GM19351 (cell line): ENCODE data around the gene ERC2.

ENCODE experiments used
- ATAC-seq: cut with Tn5 transposase; IDR thresholded peaks from one replicate; pipeline ENCODE4 v1.9.1; 2021; ENCODE audit warnings: mild to moderate bottlenecking, moderate library complexity; ENCODE audit not compliant: unreplicated experiment

ERC2 gene

DNA sequence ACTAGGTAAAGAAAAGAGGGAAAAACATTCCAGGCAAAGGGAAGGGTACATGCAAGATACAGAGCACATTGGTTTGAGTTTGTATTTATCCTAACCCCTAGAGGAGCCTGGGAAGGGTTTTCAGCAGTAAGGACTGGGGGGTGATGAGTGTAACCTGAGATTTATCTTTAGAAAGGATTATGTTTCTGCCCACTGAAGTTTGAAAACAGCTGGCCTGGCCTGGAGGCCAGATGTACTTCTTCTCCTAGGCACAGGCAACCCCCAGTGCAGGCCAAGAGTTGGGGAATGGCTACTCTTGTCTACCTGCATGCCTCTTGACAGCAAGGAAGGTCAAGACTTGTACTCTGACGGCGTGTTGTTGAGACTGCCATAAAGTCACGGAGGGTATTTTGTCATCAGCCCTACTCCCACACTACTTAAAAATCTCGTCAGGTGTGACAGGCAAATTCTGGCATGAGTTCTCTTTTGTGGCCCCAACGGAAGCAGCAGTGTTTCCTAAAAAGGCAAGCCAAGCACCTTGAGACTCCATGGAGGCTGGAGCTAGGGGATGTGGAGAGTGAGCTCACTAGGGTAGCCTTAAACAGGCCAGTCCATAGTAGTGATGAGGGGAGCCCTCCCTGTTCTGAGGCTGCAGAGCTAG is 739.7 kb downstream of the ERC2 start:
- no peak for ATAC-seq

DNA sequence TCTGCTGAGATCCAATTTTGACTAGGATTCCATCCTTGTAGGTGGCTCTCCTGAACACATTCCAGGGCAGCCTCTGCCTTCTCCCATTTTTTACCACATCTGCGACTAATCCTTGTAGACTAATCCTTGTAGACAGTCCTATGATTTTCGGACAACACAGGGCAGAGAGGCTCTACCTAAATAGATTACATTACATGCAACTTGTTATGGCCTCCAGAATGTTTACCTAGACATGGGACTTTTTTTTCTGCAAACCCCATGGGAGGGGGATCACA is 741.8 kb downstream of the ERC2 start:
- ATAC-seq: no peak

DNA sequence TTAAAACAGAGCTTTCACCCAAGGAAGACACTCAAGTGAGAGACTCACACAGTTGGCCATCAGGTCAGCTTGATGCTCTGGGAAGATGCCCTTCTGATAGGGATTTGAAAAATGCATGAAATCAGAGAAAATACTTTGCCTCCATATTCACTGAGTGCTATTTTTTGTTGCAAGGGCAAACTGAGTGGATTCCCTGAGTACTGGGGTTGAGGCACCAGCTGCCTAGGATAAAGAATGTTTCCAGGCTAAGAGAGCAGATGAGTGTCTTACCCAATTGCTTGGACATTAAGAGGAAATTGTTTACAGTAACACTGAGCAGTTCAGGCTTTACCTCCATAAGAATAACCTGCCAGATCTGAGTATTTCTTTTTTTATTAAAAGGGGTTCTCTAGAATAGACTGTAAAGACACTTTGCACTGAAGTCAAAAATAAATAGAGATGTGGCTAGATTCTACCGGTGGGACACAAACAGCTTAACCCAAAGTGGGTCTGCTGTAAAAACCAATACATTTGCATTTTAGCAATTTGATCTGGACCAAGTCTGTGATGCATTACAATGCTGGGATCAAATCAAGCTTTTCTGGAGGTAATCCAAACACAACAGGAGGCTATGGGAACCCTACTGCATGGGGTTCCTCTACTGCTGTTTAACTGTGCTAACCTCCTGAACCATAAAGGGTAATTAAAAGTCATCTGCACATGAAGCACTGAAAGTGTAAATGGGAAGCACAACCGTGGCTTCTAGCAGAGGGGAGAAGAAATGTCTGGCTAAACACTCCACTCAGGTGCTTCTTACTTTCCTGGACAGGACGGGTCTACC is 742.4 kb downstream of the ERC2 start:
- ATAC-seq: no peak

DNA sequence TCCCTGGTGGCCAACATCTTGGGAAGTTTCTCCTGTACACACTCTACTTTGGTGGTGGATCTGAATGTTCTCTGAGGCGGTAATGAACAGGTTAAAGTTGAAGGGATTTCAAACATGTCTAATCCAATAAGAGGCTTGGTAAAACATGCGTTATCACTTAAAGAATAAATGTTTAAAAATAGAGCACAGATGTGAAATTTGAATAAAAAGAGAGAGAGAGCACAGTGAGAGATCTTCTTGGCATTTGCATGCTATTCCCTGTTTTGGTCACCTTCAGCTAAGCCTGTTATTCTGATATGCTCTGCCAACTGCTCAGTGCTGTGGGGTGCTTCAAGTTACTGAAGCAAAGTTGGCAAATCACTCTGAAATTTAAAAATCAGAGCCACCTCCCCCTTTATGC is 743.4 kb downstream of the ERC2 start:
- ATAC-seq: peak; percentile 61

DNA sequence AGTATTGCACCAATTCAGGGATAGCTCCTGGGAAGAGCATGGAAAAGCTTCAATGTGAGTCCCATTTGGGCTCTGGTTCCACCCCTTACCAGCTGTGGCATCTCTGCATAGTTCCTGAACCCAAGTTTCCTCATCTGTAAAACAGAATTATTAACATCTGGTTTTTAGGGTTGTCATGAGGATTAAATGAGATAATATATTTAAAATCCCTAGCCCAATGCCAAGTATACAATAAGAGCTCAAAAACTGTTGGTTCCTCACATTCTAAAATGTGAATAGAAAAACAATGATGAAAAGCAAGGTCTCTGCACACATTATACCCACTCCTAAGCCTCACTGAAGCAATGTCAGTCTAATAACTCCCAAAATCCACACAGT is 743.9 kb downstream of the ERC2 start:
- no peak for ATAC-seq

DNA sequence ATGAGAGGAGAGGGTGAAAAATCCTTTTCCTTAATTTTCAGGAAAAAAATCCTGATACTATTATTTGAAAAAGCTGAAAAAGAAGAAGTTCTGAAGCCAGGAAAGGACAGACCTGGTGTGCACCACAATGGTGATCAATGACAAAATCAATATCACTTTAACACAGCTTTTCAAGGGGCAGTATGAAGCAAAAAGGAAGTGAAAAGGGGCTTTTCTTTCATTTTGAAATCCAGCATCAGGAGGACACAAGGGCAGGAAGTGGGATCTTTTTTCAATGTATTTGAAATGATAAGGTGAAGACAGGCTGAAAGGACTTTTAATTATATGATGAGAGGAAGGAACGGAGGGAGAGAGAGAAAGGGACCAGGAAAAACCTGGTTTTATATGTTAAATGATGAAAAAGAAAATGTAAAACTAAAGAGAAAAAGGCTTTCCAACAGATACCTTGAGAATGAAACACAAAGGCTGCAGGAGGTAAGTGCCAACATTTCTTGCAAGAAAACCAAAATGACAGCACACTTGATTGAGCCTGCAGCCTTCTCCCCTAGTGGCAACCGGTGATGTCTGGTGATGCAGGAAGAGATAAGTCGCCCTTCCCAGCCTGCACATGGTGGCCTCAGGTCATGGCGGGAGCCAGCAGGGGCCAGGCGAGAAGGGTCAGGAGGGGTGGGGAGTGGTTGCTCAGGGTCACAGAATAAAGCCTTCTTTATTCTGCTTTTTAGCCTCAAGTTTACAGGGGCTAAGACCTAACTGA is 744.4 kb downstream of the ERC2 start:
- no peak for ATAC-seq

DNA sequence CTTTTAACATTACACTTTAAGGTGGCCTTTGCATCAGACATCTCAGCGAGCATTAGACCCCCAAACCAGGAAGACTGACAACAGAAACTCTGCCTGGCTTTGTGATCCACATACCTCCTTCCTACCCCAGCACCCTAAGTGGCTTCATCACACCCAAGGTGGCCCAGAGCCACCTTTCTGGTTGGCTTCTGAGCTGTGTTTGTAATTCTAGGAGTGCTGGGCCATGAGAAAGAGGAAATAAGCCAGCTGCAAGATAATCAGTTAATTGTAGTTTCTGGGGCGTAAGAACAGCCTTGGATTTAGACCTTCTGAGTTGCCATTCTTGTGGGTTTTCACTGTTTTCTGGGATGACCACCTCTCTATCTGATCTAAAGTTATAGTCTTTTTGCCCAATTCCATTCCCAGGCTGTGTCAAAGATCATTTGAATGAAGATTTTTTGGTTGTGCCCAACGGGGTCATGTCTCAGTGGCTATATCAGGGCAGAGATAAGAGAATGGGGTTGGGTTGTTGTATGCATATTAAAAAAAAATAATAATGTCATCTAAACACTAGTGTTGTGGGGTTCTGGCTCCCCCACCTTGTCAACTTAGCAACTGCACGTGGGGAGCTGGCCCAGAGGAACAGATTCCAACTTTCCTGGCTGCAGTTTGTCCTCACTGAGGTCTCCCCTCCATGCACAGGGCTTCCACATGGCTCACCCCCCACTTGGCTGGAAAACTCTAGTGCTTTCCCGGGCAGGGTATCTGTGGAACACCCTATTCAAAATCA is 746.4 kb downstream of the ERC2 start:
- ATAC-seq: peak; percentile 38

DNA sequence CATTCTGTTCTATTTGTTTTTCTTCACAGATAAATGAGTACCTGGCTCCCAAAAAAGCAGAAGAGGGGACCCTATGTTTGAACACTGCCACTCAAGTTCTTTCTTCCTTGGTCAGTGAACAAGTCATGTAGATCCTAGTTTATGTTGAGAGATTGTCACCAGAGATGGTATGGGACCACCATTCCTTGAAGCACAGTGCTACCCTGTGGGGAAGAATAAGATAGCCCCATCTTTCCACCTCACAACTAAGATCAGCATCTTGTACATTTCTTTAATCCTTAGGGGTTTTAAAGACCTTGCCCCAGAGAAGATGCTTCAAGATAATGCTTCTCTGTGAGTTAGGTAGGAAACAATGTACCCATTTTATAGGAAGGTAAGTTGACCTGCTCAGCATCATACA is 747.7 kb downstream of the ERC2 start:
- ATAC-seq: peak; percentile 36

DNA sequence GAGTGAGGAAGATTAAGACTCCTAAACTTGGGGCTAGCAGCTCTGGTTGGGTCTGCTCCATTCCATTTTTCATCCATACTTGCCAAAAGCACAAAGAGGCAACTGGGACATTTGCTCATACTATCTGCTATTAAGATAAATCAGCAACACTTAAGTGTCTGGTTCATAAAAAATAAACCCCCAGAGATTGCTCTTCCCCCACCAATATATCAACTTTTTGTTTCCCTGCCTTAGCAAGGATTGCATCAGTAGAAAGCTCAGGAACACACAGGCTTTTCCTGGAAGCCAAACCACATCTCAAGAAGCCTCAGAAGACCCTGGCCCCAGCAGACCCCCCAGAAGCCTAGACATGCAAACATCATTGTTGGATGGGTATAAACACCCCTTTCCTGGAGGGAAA is 748.8 kb downstream of the ERC2 start:
- no peak for ATAC-seq

DNA sequence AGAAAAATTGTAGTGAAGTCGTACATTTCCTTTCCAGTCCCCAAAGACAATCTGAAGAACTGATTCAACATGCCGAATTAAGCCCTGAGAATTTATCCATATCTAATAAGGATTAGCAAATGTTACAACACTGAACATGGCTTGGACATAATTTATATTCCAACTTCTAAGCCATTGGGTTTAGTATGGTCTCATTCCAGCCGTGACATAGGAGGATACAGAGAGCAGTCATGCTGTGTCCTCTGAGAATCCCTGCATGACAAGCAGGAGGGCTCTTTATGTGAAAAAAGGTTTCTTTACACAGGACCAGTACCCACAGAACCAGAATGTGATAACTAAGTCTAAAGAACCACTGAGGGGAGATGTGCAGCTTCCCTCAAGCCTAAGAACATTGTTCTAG is 749.3 kb downstream of the ERC2 start:
- no peak for ATAC-seq

DNA sequence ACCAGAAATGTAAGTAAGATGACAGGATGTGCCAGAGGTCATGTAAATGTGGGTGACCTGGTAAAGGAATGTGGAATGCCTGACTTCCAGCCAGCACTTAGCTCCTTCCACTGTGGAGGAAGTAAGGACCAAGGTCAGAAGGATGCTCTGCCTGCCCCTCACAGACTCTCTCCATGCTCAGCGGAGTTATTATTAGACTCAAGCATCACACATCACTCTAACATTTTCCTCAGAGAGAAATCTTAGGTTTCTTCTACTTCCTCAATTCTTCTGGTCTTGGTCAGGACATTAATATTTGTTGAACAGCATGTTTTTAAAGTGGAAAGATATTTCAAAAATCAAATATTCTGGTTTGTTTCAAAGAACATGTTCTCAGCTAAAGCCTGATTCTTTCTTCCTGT is 749.7 kb downstream of the ERC2 start:
- no peak for ATAC-seq

DNA sequence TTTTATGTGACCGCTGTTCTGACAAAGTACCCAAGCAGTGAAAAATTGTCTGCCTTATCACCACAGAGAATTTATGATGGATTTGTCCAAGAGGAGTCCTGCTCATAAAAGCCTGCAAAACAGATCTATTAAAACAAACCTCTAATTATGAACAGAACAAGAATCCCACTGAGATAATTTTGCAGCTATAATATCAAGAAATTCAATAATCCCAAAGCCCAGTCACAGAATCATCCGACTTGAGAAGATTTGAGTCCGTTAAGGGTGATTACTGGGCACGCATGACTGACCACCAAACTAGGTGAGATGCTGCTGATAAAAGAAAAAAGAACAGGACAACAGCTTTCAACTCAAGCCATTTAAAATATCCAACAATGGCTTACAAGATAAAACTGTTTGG is 750.2 kb downstream of the ERC2 start:
- ATAC-seq: no peak

DNA sequence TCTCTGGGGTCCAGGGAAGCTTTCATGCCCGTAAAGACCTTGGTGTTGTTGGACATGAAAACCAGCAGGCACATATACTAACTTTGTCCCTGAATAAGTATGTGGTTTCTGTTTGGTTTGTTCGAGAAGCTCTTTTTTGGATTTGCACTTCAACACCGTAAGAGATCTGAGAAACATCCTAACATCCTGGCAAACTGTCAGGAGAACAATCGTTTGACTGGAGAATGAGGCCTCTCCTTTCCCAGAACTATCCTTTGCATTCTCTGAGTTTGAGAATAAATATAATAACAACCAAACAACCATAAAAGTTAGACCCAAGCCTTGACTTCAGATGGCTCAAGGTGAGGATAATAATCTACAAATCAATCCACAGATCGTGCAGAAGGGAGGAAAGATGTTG is 750.8 kb downstream of the ERC2 start:
- ATAC-seq: no peak

DNA sequence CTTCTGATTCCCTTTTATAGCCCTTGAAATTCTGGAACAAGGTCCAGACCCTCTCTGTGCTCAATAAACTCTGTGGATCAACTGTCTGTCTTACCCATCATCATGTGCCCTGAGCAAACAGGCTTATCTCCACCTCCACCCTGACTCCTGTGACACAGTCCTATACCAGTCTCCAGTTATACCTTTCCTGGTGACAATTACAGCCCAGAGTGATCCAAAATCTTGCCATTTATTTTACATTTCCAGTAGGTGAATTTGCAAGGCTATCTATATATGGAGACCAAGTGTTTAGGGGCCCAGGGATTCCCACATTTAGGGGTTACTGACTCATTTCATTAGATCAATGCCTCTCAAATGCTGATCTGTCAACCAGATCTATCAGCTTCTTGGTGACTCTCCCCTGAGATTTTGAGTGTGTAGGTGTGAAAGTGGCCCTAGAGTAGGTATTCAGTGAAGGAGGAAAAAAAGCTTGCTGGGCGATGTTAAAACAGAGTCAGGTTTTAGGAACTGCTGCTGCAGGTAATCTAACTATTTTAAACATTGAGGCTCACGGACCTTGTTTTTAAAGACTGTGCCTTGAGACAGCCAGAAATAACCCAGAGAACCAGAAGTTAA is 751.5 kb downstream of the ERC2 start:
- peak; percentile 54 for ATAC-seq

DNA sequence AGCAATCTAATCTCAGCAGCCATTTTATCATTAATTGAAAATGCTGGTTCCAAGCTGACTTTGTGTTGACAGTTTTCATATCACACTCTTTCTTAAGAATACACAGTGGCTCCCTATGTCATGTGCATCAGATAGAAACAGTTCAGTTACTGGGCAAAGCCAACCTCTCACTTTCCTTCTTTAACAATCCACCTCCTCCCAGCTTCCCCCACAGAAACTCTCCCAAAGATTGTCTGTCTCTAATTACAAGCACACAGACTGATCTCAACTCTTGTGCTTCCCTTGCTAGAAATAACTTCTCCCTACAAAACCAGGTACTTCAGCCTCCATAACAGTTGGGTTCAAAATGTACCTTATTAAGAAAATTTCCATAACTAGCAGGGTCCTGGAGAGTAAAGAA is 752.2 kb downstream of the ERC2 start:
- ATAC-seq: no peak

DNA sequence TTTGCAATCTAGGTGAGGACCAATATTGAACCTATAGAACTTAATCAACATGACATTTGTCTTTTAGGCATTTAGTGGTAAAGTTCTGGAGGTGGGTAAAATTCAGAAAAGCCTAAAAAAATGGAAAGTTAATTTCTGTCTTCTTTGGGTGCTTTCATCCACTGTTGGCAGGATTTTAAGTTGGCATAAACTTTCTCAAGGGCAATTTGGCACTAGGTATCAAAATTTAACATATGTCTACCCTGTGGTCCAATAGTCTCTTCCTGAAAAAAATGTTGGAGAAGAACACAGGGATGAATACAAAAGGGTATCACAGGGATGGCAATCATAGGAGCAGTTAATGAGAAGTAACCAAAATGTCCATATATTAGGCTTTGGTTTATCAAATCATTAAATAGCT is 754.2 kb downstream of the ERC2 start:
- ATAC-seq: no peak

DNA sequence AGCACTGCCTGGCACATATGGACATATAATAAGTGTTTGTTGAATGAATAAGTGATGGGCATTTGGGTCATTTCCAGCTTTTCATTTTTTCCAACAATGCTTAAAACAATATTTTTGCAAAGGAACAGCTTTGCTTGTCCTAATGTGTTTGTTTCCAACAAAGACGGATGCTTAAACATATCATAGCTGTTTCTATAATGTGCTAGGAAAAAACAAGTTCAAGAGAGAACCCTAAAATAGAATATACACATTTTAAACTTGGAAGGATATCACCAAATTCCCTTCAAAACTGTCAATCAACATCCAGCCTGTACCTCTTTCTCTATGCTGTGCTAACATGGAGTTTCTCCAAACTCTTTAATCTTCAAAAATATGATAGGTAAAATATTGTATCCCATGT is 756.6 kb downstream of the ERC2 start:
- no peak for ATAC-seq

DNA sequence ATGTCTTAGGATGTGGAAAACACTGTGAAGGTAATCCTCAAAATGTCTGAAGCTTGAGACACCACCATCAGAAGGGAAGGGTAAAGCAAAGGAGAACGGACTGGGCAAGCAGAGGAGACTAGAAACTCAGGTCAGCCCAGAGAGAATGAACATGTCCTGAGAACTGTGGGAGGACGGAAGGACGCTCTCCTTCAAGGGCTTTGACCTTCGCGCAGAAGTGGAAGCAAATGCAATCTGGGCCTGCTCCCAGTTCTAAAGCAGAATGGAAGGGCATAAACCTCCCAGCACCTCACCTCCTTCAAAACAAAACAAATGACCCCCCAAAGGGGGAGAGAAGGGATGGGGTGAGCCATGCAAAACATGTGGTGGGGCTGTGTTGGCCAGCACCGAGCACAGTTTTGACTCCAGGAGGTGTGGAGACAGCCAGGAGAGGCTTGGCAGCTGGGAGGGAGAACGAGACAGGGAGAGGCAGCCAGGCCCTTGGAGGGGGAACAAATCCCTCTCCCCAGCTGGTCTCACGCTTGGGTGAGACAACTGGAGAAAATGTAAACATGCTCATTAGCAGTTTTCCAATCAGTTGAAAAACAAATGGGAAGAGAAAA is 758.8 kb downstream of the ERC2 start:
- ATAC-seq: no peak

DNA sequence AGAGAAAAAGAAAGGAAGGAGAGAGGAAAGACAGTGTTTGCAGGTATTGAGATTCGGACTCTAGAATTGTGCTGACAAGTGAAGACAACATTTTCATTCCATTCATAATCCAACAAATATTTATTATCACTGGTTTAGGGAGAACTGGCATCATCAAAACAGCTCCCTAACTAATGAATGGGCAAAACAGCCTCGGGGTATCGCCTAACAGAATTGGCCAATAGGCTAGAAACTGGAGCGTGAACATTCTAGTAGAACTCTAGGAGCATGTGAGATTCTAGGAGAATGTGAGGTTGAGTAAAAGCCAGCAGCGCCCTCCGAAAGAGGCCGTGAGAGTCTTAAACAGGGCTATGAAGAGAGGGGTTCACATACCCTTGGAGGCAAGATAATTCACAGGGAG is 759.3 kb downstream of the ERC2 start:
- no peak for ATAC-seq

DNA sequence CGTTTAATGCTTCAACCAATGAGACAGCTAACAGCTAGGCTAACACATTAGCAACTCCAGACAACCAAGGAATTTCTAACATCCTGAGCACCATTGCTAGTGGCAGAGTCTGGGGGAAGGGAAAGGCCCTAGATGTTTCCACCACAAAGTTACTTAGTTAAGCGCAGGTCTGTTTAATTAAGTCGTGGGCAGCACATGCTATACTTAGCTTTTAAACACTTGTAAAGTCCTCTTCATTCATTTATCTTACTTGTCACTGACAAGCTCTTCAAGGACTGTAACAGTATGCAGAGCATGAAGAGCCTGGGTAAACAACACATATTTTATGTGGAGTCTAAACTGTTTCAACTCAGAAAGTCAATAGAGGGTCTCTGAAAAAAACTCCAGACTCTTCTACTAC is 760.0 kb downstream of the ERC2 start:
- no peak for ATAC-seq

DNA sequence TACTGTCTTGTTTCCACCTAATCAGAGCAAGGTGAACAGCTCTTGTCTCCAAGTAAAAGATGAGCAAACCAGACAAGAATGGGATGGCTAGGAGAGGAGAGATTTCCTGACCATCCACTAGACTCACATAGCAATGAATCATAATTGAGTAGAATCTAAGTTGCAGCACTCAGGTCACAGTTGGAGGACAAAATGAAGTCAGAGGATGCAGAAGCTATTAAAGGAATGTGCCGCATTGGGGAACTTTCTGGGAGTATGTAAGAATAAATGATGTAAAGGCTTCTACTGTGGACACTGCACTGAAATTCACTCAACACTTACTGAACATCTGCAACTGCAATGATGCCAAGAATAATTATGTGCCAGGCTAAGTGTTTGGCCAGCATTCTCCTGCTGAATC is 763.7 kb downstream of the ERC2 start:
- ATAC-seq: no peak
